ENCODE measurements around the gene ZDHHC6.

The ZDHHC6 gene

GRCh38 chr10:112383325-112383724, 63.4 kb downstream of the ZDHHC6 start:
- no peak overlapping the region for H2AFZ ChIP-seq (ENCODE audit: low read length)
- no peaks in the 10 kb centered on the region for H3F3A ChIP-seq (ENCODE audit: low read depth)
- peaks cover 6% of the 10 kb centered on the region for H3K4me1 ChIP-seq (ENCODE audit: insufficient read depth, low read length, poor library complexity, severe bottlenecking)
- TF ChIP-seq CTCF (conservative IDR thresholded peaks at IDR 0.05; ENCODE audit: low read length): no peak
- no peak for TF ChIP-seq EZH2phosphoT487 (IDR thresholded peaks at IDR 0.05; ENCODE audit: borderline replicate concordance)
- H3K79me2 ChIP-seq (ENCODE audit: insufficient read depth, low read length): no peaks in the 10 kb centered on the region
- H3K27me3 ChIP-seq (ENCODE audit: insufficient read depth, low read length, poor library complexity, severe bottlenecking): no peaks in the 10 kb centered on the region
- no peak overlapping the region for H3K9ac ChIP-seq (ENCODE audit: low read depth, low read length, poor library complexity, severe bottlenecking)
- H3K36me3 ChIP-seq (ENCODE audit: insufficient read depth, low read length): no peaks in the 10 kb centered on the region
- H3K9me2 ChIP-seq (replicated peaks; ENCODE audit: low read depth, low read length): no peaks in the 10 kb centered on the region
- H4K20me1 ChIP-seq (ENCODE audit: insufficient read depth, low read length, poor library complexity, severe bottlenecking): no peaks in the 10 kb centered on the region
- no peak overlapping the region for H3K4me2 ChIP-seq (ENCODE audit: low read depth, low read length, poor library complexity, severe bottlenecking)
- no peak overlapping the region for H3K4me3 ChIP-seq (ENCODE audit: low read length, poor library complexity, severe bottlenecking)
- no peaks in the 10 kb centered on the region for H3K9me3 ChIP-seq (ENCODE audit: insufficient read depth, low read depth, low read length)

- Histone ChIP-seq H3K79me2 (ENCODE audit: insufficient read depth, low read length) (no peaks in the 10 kb centered on the region), H3K9ac (ENCODE audit: low read depth, low read length, poor library complexity, severe bottlenecking) (no peak overlapping the region)
These were observed 64.0 kb downstream of the ZDHHC6 start for GRCh38 chr10:112382515-112383235.

More at GRCh38 chr10:112382515-112383235, 64.0 kb downstream of the ZDHHC6 start:
- no peaks in the 10 kb centered on the region for H3K9me2 ChIP-seq (replicated peaks; ENCODE audit: low read depth, low read length)
- H2AFZ ChIP-seq (ENCODE audit: low read length): no peak overlapping the region
- no peak overlapping the region for H3K4me2 ChIP-seq (ENCODE audit: low read depth, low read length, poor library complexity, severe bottlenecking)
- no peaks in the 10 kb centered on the region for H3F3A ChIP-seq (ENCODE audit: low read depth)
- no peak for TF ChIP-seq CTCF (conservative IDR thresholded peaks at IDR 0.05; ENCODE audit: low read length)
- no peaks in the 10 kb centered on the region for H3K36me3 ChIP-seq (ENCODE audit: insufficient read depth, low read length)
- H3K9me3 ChIP-seq (ENCODE audit: insufficient read depth, low read depth, low read length): no peaks in the 10 kb centered on the region
- no peak overlapping the region for H3K4me3 ChIP-seq (ENCODE audit: low read length, poor library complexity, severe bottlenecking)
- no peaks in the 10 kb centered on the region for H3K27me3 ChIP-seq (ENCODE audit: insufficient read depth, low read length, poor library complexity, severe bottlenecking)
- peaks cover 6% of the 10 kb centered on the region for H3K4me1 ChIP-seq (ENCODE audit: insufficient read depth, low read length, poor library complexity, severe bottlenecking)
- H4K20me1 ChIP-seq (ENCODE audit: insufficient read depth, low read length, poor library complexity, severe bottlenecking): no peaks in the 10 kb centered on the region
